Activated B cell treated with CpG ODN at 0.5 μM for 24 hours (primary cell): ENCODE measurements around the gene TPD52L1. TPM values are rescaled to one million over a fixed set of nuclear protein-coding genes. Genes with fewer than 3 reads are reported as not detected.

ENCODE experiments used
- ATAC-seq: fragments of 200-7000 bp; cut with Tn5 transposase; one replicate; pipeline ENCODE4 v1.10.0; 2021; ENCODE audit warnings: low read depth, mild to moderate bottlenecking, moderate library complexity
- CTCF ChIA-PET: fragments of 350-600 bp; sonication (Branson Sonifier 250); formaldehyde crosslinking; loops from one replicate; lab custom pipeline; 2021; ENCODE audit warnings: antibody characterized with exemption; lab: Charles Lee
- POLR2A ChIA-PET: fragments of 350-600 bp; sonication (Branson Sonifier 250); formaldehyde crosslinking; loops from one replicate; lab custom pipeline; 2021; ENCODE audit warnings: antibody characterized with exemption; lab: Charles Lee
- DNase-seq: peaks from one replicate; pipeline ENCODE4 v3.0.0; 2022
- H3K27ac Mint-ChIP-seq: one replicate; pipeline ENCODE4 v1.8.0; 2020; ENCODE audit warnings: mixed read lengths
- H3K27me3 Mint-ChIP-seq: one replicate; pipeline ENCODE4 v1.8.0; 2021; ENCODE audit warnings: mixed read lengths
- H3K36me3 Mint-ChIP-seq: one replicate; pipeline ENCODE4 v1.8.0; 2021; ENCODE audit warnings: low read depth, mixed read lengths
- H3K4me1 Mint-ChIP-seq: one replicate; pipeline ENCODE4 v1.8.0; 2021; ENCODE audit warnings: mixed read lengths
- H3K4me3 Mint-ChIP-seq: one replicate; pipeline ENCODE4 v1.8.0; 2020; ENCODE audit warnings: mild to moderate bottlenecking, mixed read lengths
- H3K9me3 Mint-ChIP-seq: one replicate; pipeline ENCODE4 v1.8.0; 2020; ENCODE audit warnings: mixed read lengths
- intact Hi-C: fragments of 100-400 bp; cut with micrococcal nuclease; formaldehyde crosslinking; loops from one replicate; pipeline ENCODE4 v1.15.1; 2024
- total RNA-seq: library from RNA; stranded (reverse); gene quantifications from 2 replicates; pipeline ENCODE4 v1.2.3, GENCODE V29; 2022
- TF ChIP-seq, protein P1 (sequence below): fragments of 200-600 bp; IDR thresholded peaks from one replicate; pipeline ENCODE4 v1.8.0; 2022; ENCODE audit warnings: antibody characterized with exemption, mild to moderate bottlenecking

The TPD52L1 gene
- total RNA-seq, 1 donor from 2014 or later = not detected

DNA sequence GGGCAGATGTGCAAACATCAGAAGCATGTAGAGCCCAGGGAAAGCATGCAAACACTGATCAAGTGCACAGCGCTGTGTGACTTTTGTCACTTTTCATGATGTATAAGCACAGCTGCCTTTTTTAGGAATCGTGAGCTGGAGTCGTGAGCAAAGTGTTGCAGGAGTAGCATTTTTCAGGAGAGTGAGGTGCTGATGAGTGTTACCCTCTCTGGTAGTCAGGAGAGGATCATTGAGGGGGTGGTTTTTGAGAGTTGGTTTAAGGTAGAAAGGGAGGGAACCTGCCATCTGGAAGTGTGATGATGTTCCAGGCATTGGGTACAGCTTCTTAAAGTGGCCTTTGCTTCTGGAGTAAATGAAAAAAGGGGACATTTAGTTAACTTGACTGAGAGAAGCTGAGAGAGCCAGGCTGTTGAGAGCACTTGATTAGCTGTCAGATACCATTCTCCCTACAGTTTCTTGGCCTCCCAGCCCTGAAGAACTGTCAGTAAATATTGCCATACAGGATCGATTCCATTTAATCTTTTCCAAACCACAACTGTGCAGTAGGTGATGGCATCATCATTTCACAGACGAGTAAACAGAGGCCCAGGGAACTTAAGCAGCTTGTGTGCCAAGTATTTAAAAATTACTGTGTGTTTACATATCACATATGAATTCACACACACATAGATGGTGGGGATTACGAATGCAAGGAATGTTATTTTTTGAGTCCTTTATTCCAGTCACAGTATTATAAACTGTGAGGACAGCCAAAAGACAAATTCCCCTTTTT, 28.9 kb downstream of the TPD52L1 start:
- H3K36me3 Mint-ChIP-seq = no peaks in the 10 kb centered on the region
- intact Hi-C loops = no loop called here
- H3K4me1 Mint-ChIP-seq = no peaks in the 10 kb centered on the region
- H3K27me3 Mint-ChIP-seq = peaks cover 10% of the 10 kb centered on the region
- no peak overlapping the region for H3K27ac Mint-ChIP-seq
- ChIA-PET POLR2A (no interaction called here), CTCF (no interaction called here)
- no peaks in the 10 kb centered on the region for H3K9me3 Mint-ChIP-seq
- DNase-seq (no peak), ATAC-seq (no peak)
- H3K4me3 Mint-ChIP-seq = no peak overlapping the region
- TF ChIP-seq, protein P1, sequence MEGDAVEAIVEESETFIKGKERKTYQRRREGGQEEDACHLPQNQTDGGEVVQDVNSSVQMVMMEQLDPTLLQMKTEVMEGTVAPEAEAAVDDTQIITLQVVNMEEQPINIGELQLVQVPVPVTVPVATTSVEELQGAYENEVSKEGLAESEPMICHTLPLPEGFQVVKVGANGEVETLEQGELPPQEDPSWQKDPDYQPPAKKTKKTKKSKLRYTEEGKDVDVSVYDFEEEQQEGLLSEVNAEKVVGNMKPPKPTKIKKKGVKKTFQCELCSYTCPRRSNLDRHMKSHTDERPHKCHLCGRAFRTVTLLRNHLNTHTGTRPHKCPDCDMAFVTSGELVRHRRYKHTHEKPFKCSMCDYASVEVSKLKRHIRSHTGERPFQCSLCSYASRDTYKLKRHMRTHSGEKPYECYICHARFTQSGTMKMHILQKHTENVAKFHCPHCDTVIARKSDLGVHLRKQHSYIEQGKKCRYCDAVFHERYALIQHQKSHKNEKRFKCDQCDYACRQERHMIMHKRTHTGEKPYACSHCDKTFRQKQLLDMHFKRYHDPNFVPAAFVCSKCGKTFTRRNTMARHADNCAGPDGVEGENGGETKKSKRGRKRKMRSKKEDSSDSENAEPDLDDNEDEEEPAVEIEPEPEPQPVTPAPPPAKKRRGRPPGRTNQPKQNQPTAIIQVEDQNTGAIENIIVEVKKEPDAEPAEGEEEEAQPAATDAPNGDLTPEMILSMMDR = no peak

DNA sequence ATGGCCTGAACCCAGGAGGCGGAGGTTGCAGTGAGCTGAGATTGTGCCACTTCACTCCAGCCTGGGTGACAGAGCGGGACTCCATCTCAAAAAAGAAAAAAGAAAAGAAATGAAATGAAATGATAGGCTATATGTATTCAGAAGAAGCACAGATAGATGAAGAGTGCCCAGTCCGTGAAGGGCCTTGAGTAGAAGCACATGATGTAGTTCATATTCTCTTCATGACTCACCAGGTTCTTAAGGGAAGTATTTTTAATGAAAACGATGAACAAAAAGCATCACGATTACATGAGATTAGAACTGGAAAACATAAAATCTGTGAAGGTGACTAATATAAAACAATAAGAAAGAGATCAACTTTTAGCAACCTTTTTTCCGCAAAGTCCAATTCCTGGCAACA, 29.8 kb downstream of the TPD52L1 start:
- ChIA-PET CTCF (no interaction called here), POLR2A (no interaction called here)
- intact Hi-C loops = no loop called here
- no peak overlapping the region for H3K4me3 Mint-ChIP-seq
- H3K27ac Mint-ChIP-seq = no peak overlapping the region
- no peaks in the 10 kb centered on the region for H3K9me3 Mint-ChIP-seq
- no peak for DNase-seq
- no peaks in the 10 kb centered on the region for H3K36me3 Mint-ChIP-seq
- H3K27me3 Mint-ChIP-seq = peaks cover 10% of the 10 kb centered on the region
- no peak for ATAC-seq
- H3K4me1 Mint-ChIP-seq = no peaks in the 10 kb centered on the region
- TF ChIP-seq, protein P1 = no peak

DNA sequence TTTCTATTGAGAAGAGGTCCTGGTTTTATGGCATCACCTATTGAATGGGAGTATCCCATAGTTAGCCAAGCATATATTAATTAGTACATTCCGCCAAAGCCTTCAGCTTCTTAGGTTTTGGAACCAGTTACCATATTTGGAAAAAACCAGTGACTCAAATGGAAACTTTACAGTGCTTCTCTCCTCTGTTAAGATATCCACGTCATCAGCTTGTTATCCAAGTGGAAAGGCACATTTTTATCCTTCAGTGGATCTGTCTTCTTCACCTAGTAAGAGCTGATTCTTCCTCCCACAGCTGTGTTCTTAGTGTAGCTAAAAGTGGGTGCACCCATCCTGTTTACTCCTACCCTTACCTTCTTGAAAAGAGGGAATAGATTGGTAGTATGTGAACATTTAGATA, 34.5 kb downstream of the TPD52L1 start:
- ChIA-PET CTCF (no interaction called here), POLR2A (no interaction called here)
- ATAC-seq = no peak
- Mint-ChIP-seq H3K27me3 (peaks cover 5% of the 10 kb centered on the region), H3K9me3 (no peaks in the 10 kb centered on the region), H3K4me1 (no peaks in the 10 kb centered on the region), H3K36me3 (no peaks in the 10 kb centered on the region), H3K4me3 (no peak overlapping the region), H3K27ac (no peak overlapping the region)
- TF ChIP-seq, protein P1 = no peak
- DNase-seq = no peak
- intact Hi-C loops = no loop called here

DNA sequence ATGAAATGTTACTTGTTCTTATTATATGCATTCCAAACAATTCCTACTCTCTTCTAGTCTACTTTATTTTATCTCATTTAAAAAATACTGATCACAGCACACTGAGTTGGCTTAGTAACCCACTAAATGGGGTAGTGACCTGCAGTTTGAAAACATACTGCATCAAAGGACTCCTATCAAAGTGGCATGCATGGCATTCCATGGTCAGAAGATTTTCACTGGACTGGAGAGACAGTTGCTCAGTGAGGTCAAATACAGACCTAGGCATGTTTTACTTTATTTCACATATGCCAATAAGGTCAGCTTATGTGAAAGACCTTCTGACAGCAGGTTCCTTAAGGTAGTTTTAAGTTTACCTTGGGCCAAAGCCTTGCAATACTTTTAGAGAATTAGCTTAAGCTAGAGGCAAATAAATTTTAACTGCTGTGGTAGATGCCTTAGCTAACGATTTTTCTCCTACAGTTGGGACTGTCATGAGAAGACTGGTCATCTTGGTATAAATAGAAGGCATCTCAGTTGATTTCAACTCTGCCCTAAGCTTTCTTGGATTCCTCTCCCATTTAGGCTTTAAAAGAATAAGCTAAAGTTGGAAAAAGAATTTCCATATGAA, 35.1 kb downstream of the TPD52L1 start:
- no peak for DNase-seq
- POLR2A ChIA-PET = no interaction called here
- no peaks in the 10 kb centered on the region for H3K9me3 Mint-ChIP-seq
- no peaks in the 10 kb centered on the region for H3K4me1 Mint-ChIP-seq
- peaks cover 2% of the 10 kb centered on the region for H3K27me3 Mint-ChIP-seq
- ATAC-seq = no peak
- CTCF ChIA-PET = no interaction called here
- TF ChIP-seq, protein P1 = no peak
- H3K36me3 Mint-ChIP-seq = no peaks in the 10 kb centered on the region
- intact Hi-C loops = no loop called here
- H3K27ac Mint-ChIP-seq = no peak overlapping the region
- no peak overlapping the region for H3K4me3 Mint-ChIP-seq

DNA sequence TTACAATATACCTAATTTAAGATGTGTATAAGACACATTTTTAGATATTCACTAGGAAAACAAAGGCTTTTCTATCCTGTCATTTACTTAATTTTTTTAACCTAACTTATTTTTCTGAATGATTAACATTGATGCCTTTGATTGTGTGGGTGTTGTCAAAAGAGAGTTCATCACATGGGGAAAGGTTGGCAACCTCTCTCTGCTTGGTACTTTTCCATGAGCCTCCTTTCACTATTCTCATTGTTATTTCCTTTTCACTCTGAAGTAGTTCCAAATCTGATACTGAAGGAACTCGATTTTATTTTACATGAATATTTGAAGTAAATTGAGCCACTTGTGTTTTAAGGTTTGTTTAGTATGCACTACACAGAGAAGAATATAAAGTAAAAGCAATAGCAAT, 35.9 kb downstream of the TPD52L1 start:
- CTCF ChIA-PET = no interaction called here
- ATAC-seq (no peak), DNase-seq (no peak)
- POLR2A ChIA-PET = no interaction called here
- H3K27me3 Mint-ChIP-seq = peaks cover 2% of the 10 kb centered on the region
- H3K4me1 Mint-ChIP-seq = no peaks in the 10 kb centered on the region
- no peak overlapping the region for H3K4me3 Mint-ChIP-seq
- intact Hi-C loops = no loop called here
- no peaks in the 10 kb centered on the region for H3K36me3 Mint-ChIP-seq
- TF ChIP-seq, protein P1 = no peak
- H3K9me3 Mint-ChIP-seq = no peaks in the 10 kb centered on the region
- H3K27ac Mint-ChIP-seq = no peak overlapping the region
